Mammary epithelial cell (primary cell): ENCODE results near the gene CDY1.
"Not testable (repeated sequence)": the region's sequence is repeated elsewhere in the genome, so short reads cannot be mapped to it uniquely, and the experiment has no call there.

Experiments used
- EZH2 ChIP-seq: IDR thresholded peaks from 2 replicates; pipeline ENCODE4 v1.6.1; 2012; ENCODE audit warnings: low read length, inconsistent platforms, borderline replicate concordance
- TF ChIP-seq, protein P1 (sequence below), 2 donors: IDR thresholded peaks in 1 of 2; conservative IDR thresholded peaks in 1 of 2; 2 replicates each; pipeline ENCODE4 v1.5.1; 2011 to 2012; ENCODE audit warnings: inconsistent platforms in 2 of 2, low read length in 2 of 2, mild to moderate bottlenecking in 2 of 2, control low read depth in 1 of 2, low read depth in 1 of 2; ENCODE audit not compliant: insufficient read depth in 1 of 2; ENCODE audit errors: extremely low read depth in 1 of 2

DNA sequence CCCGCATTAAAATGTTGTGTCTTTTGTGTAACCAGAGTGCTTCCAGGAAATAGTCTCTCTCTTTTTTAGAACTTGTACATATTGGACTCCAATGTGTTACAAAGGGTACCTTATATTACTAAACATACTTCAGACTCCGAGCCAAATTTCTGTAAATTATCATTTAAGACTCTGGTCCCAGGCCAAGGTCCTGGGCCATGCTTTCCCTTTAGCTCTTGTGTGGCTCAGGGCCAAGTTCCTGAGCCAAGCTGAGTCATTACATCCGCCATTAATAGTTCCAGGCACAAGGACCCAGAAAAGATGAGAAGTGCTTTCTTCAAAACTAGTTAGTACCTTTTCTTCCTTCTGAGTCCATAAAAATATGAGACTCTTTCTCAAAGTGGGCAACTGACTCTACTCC lies 4.6 kb downstream of the CDY1 start:
- TF ChIP-seq, protein P1, sequence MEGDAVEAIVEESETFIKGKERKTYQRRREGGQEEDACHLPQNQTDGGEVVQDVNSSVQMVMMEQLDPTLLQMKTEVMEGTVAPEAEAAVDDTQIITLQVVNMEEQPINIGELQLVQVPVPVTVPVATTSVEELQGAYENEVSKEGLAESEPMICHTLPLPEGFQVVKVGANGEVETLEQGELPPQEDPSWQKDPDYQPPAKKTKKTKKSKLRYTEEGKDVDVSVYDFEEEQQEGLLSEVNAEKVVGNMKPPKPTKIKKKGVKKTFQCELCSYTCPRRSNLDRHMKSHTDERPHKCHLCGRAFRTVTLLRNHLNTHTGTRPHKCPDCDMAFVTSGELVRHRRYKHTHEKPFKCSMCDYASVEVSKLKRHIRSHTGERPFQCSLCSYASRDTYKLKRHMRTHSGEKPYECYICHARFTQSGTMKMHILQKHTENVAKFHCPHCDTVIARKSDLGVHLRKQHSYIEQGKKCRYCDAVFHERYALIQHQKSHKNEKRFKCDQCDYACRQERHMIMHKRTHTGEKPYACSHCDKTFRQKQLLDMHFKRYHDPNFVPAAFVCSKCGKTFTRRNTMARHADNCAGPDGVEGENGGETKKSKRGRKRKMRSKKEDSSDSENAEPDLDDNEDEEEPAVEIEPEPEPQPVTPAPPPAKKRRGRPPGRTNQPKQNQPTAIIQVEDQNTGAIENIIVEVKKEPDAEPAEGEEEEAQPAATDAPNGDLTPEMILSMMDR (conservative IDR thresholded peaks at IDR 0.05 in 1 of 2, IDR thresholded peaks at IDR 0.05 in 1 of 2; ENCODE audit: extremely low read depth in 1 of 2, insufficient read depth in 1 of 2, low read depth in 1 of 2, low read length in 2 of 2): not testable (repeated sequence)
- TF ChIP-seq EZH2: not testable (repeated sequence)
